ENCODE results near the gene TLCD4. TPM values are rescaled to one million over a fixed set of nuclear protein-coding genes. Genes with fewer than 3 reads are reported as not detected.

Gene TLCD4
- total and polyA plus RNA-seq, 2 of the 8 experiments (the other 6 are each of a cell fraction or from before 2014, with no cell fraction given) = 0.79 to 4.2 TPM

GRCh38 chr1:95113684-95114083 lies 3.5 kb upstream of the TLCD4 start:
- Histone ChIP-seq H3K9ac (replicated peaks in 1 of 4; ENCODE audit: extremely low read depth in 1 of 4, low read depth in 3 of 4, low read length in 3 of 4) (no peak overlapping the region), H3K79me1 (ENCODE audit: low read depth, low read length) (no peaks in the 10 kb centered on the region), H2AFZ (ENCODE audit: low read length) (no peak overlapping the region), H2BK12ac (ENCODE audit: low read depth, low read length) (no peak overlapping the region), H4K91ac (replicated peaks; ENCODE audit: insufficient read length, low read length) (no peak overlapping the region), H3K27ac (ENCODE audit: low read depth, low read length) (no peak overlapping the region), H4K8ac (ENCODE audit: extremely low read depth, insufficient read depth, low read length) (no peak overlapping the region), H3K4ac (replicated peaks; ENCODE audit: insufficient read length, low read depth, low read length) (no peak overlapping the region), H3K4me2 (ENCODE audit: insufficient read depth in 1 of 2, low read depth in 2 of 2, low read length in 2 of 2) (no peak overlapping the region), H2BK20ac (ENCODE audit: low read length) (no peak overlapping the region), H3K79me2 (ENCODE audit: control insufficient read depth in 1 of 2, insufficient read depth in 2 of 2, low read length in 2 of 2) (no peaks in the 10 kb centered on the region), H3K14ac (ENCODE audit: insufficient read length) (no peak overlapping the region), H2BK120ac (replicated peaks; ENCODE audit: low read depth, low read length) (no peak overlapping the region), H3K23ac (ENCODE audit: insufficient read length) (no peak overlapping the region), H3K23me2 (ENCODE audit: low read depth, low read length) (peaks cover 4% of the 10 kb centered on the region; the same call in 1 of the 2 replicates), H3K56ac (replicated peaks; ENCODE audit: insufficient read length, low read depth, low read length) (no peak overlapping the region), H3K4me3 (ENCODE audit: extremely low read depth in 1 of 4, insufficient read depth in 2 of 4, low read depth in 3 of 4, low read length in 4 of 4) (no peak overlapping the region), H2BK15ac (ENCODE audit: low read length) (no peak overlapping the region), H4K5ac (ENCODE audit: insufficient read length, low read depth, low read length) (no peak overlapping the region), H2AK5ac (ENCODE audit: low read depth, low read length) (no peak overlapping the region), H3K27me3 (replicated peaks in 1 of 4; ENCODE audit: control insufficient read depth in 3 of 4, extremely low read depth in 1 of 4, insufficient read depth in 3 of 4, low read length in 3 of 4) (peaks cover 0 to 4% (median 2%) of the 10 kb centered on the region in 4 experiments; a peak in 3 of 7 replicates), H3K4me1 (replicated peaks in 1 of 4; ENCODE audit: control insufficient read depth in 3 of 4, insufficient read depth in 4 of 4, low read length in 3 of 4) (no peaks in the 10 kb centered on the region), H3K36me3 (ENCODE audit: control insufficient read depth in 2 of 4, insufficient read depth in 4 of 4, low read length in 3 of 4) (no peaks in the 10 kb centered on the region), H3K18ac (ENCODE audit: extremely low read depth, low read length) (no peak overlapping the region), H4K20me1 (replicated peaks in 1 of 2; ENCODE audit: control insufficient read depth in 1 of 2, insufficient read depth in 2 of 2, low read length in 2 of 2) (no peaks in the 10 kb centered on the region), H3K9me3 (ENCODE audit: insufficient read depth in 2 of 2, low read depth in 1 of 2, low read length in 1 of 2) (no peaks in the 10 kb centered on the region), H2BK5ac (ENCODE audit: low read depth, low read length) (no peak overlapping the region)
- POLR2A ChIA-PET (ENCODE audit: partially characterized antibody) = no interaction called here
- CTCF ChIA-PET (ENCODE audit: partially characterized antibody) = interaction anchor here (0.7 kb wide), 2 partner anchors 117 to 317 kb away, joined by 3 to 4 read pairs; no protein-coding TSS in a partner anchor
- no peak for DNase-seq (ENCODE audit: low read depth in 1 of 2, low spot score in 2 of 2)
- no peak for FAIRE-seq
- WGBS, 2 experiments (ENCODE audit: extremely low coverage in 1 of 2, insufficient coverage in 1 of 2, insufficient read length in 1 of 2, insufficient replicate concordance in 2 of 2, low coverage in 1 of 2, low lambda C conversion rate in 2 of 2, missing lambda C conversion rate in 1 of 2) = 84% methylated on average over 1 of the region's 1 CpG; no CpG with 5 or more reads in 1 of the 2 experiments
- no peak for TF ChIP-seq ATF3 (IDR thresholded peaks at IDR 0.05; ENCODE audit: insufficient read depth, low read depth, low read length)

Data from H1 (cell line).